Psoas muscle (tissue), 8 donors: ENCODE data around the gene CA7. TPM values are rescaled to one million over a fixed set of nuclear protein-coding genes. Genes with fewer than 3 reads are reported as not detected.

Experiments
- ATAC-seq, 4 donors: fragments of 200-7000 bp; cut with Tn5 transposase; one replicate each; pipeline ENCODE4 v1.9.1; 2020; ENCODE audit warnings: moderate library complexity in 3 of 4, mild to moderate bottlenecking in 2 of 4
- DNase-seq, 2 donors: peaks; one replicate each; pipeline ENCODE4 v3.0.0-alpha.2; 2020
- H3K27ac ChIP-seq: fragments of 200-600 bp; one replicate; pipeline ENCODE4 v1.8.0; 2022
- H3K27me3 ChIP-seq, 3 donors: fragments of 200-600 bp in 1 of 3; one replicate each; pipeline versions ENCODE4 v1.6.1 to v1.8.0; 2013 to 2022; ENCODE audit warnings: low read length in 2 of 3, mild to moderate bottlenecking in 2 of 3, moderate library complexity in 1 of 3; ENCODE audit not compliant: insufficient read depth in 3 of 3
- H3K36me3 ChIP-seq, 2 donors: fragments of 200-600 bp in 1 of 2; one replicate each; pipeline versions ENCODE4 v1.6.1 to v1.8.0; 2013 to 2022; ENCODE audit warnings: low read depth in 1 of 2, mild to moderate bottlenecking in 1 of 2, moderate library complexity in 1 of 2; ENCODE audit not compliant: insufficient read depth in 1 of 2
- H3K4me1 ChIP-seq: fragments of 200-600 bp; one replicate; pipeline ENCODE4 v1.8.0; 2022
- H3K4me3 ChIP-seq: fragments of 200-600 bp; one replicate; pipeline ENCODE4 v1.8.0; 2022; ENCODE audit warnings: mild to moderate bottlenecking
- H3K9me3 ChIP-seq: fragments of 200-600 bp; one replicate; pipeline ENCODE4 v1.8.0; 2022
- CTCF ChIP-seq: fragments of 200-600 bp; IDR thresholded peaks from one replicate; pipeline ENCODE4 v1.8.0; 2022; ENCODE audit warnings: antibody characterized with exemption
- WGBS, 3 donors: extraction: QIAGEN DNeasy Blood & Tissue Kit; methylation state at CpG; one replicate each; pipeline versions ENCODE4 v1.1.6 to v1.1.7; 2013; 5-methylcytosine and 5-hydroxymethylcytosine counted together
- intact Hi-C, 2 donors: fragments of 100-400 bp; cut with DNase I; formaldehyde crosslinking; loops; one replicate each; pipeline versions ENCODE4 v1.11.0 to v1.14.2; 2022
- polyA plus RNA-seq, 3 donors: library from polyadenylated mRNA; stranded (reverse); fragments of 200-250 nt; gene quantifications; one replicate each; pipeline ENCODE4 v1.2.3, GENCODE V29; 2013
- total RNA-seq, 4 donors: library from RNA; stranded (reverse); fragmentation: NEBNext Ultra II Directional in 2 of 4; extraction: Animal tissue kit (Norgen Biotek cat#: 25700) in 2 of 4; gene quantifications; one replicate each; pipeline versions ENCODE4 v1.2.1 to v1.2.4, GENCODE V29; 2021 to 2023
- donor health status: healthy with polysubstance abuse.
- donor health status: DM: no; HTN: no; CAD: no; lungs with moderate emphysema.
- donor health status: Bipolar disorder and iron deficiency.
- donor health status: healthy.
- donor health status: DM: yes; HTN: yes; CAD: no.
- donor health status: DM: no; HTN: no; CAD: no.
- donor health status: DM: no; HTN: no; CAD: no.
- donor health status: DM: yes; HTN: yes; CAD: no.

Gene CA7
- total and polyA plus RNA-seq, 7 donors: 0.05 TPM; not detected in 6

GRCh38 chr16:66802159-66802558 is 42.1 kb upstream of the CA7 start:
- Histone ChIP-seq H3K9me3 (no peaks in the 10 kb centered on the region), H3K36me3 (peaks cover 15 to 60% of the 10 kb centered on the region in 2 donors), H3K27me3 (no peaks in the 10 kb centered on the region), H3K4me1 (no peaks in the 10 kb centered on the region), H3K27ac (no peak overlapping the region), H3K4me3 (no peak overlapping the region)
- 92 to 96% (median 92%) methylated on average over 5 of the region's 5 CpGs for WGBS, 3 donors
- DNase-seq: no peak
- intact Hi-C loops: loop anchor here in 1 of 2 donors (5.0 kb wide), 1 partner anchor 70 kb away; no protein-coding TSS in a partner anchor
- no peak for ATAC-seq
- no peak for TF ChIP-seq CTCF

GRCh38 chr16:66809765-66810164 is 34.4 kb upstream of the CA7 start:
- Histone ChIP-seq H3K4me1 (no peaks in the 10 kb centered on the region), H3K4me3 (no peak overlapping the region), H3K36me3 (peaks cover 25 to 100% of the 10 kb centered on the region in 2 donors), H3K27ac (no peak overlapping the region), H3K27me3 (no peaks in the 10 kb centered on the region), H3K9me3 (no peaks in the 10 kb centered on the region)
- WGBS, 3 donors: 91 to 97% (median 95%) methylated on average over 4 of the region's 4 CpGs
- ATAC-seq: no peak
- no peak for DNase-seq
- intact Hi-C loops: no loop called here
- no peak for TF ChIP-seq CTCF

GRCh38 chr16:66810391-66810790 is 33.8 kb upstream of the CA7 start:
- Histone ChIP-seq H3K4me3 (no peak overlapping the region), H3K4me1 (no peaks in the 10 kb centered on the region), H3K9me3 (no peaks in the 10 kb centered on the region), H3K36me3 (peaks cover 21 to 100% of the 10 kb centered on the region in 2 donors), H3K27ac (no peak overlapping the region), H3K27me3 (no peaks in the 10 kb centered on the region)
- 89 to 92% (median 91%) methylated on average over 4 of the region's 4 CpGs for WGBS, 3 donors
- TF ChIP-seq CTCF: no peak
- intact Hi-C loops: no loop called here
- no peak for DNase-seq
- no peak for ATAC-seq

- WGBS, 3 donors: 96 to 98% (median 97%) methylated on average over 7 of the region's 7 CpGs
- ATAC-seq (no peak), DNase-seq (no peak)
- Histone ChIP-seq H3K27ac (no peak overlapping the region), H3K36me3 (peaks cover 20 to 100% of the 10 kb centered on the region in 2 donors), H3K4me1 (no peaks in the 10 kb centered on the region), H3K27me3 (no peaks in the 10 kb centered on the region), H3K9me3 (no peaks in the 10 kb centered on the region), H3K4me3 (no peak overlapping the region)
- TF ChIP-seq CTCF: no peak
- intact Hi-C loops: no loop called here
Observed at GRCh38 chr16:66811043-66811442, 33.2 kb upstream of the CA7 start.

- ATAC-seq (no peak), DNase-seq (no peak)
- Histone ChIP-seq H3K4me1 (no peaks in the 10 kb centered on the region), H3K36me3 (peaks cover 17 to 100% of the 10 kb centered on the region in 2 donors), H3K9me3 (no peaks in the 10 kb centered on the region), H3K27me3 (no peaks in the 10 kb centered on the region), H3K27ac (no peak overlapping the region), H3K4me3 (no peak overlapping the region)
- intact Hi-C loops: no loop called here
- TF ChIP-seq CTCF: no peak
- 85 to 96% (median 90%) methylated on average over 2 of the region's 2 CpGs for WGBS, 3 donors
Observed at GRCh38 chr16:66814734-66815133, 29.5 kb upstream of the CA7 start.
